ENCODE data around the gene CXCL1.

GRCh38 chr4:73822389-73822788, 46.8 kb upstream of the CXCL1 start:
- TF ChIP-seq POLR2AphosphoS5 (IDR thresholded peaks at IDR 0.05; ENCODE audit: low read depth, low read length): no peak
- no peak for TF ChIP-seq POLR2A (IDR thresholded peaks at IDR 0.05; ENCODE audit: low read depth, low read length)
- TF ChIP-seq TAF1 (IDR thresholded peaks at IDR 0.05; ENCODE audit: borderline replicate concordance, low read depth, low read length): no peak

Data from GM12892 (cell line).